ENCODE measurements around the gene RALGPS1.

DNA sequence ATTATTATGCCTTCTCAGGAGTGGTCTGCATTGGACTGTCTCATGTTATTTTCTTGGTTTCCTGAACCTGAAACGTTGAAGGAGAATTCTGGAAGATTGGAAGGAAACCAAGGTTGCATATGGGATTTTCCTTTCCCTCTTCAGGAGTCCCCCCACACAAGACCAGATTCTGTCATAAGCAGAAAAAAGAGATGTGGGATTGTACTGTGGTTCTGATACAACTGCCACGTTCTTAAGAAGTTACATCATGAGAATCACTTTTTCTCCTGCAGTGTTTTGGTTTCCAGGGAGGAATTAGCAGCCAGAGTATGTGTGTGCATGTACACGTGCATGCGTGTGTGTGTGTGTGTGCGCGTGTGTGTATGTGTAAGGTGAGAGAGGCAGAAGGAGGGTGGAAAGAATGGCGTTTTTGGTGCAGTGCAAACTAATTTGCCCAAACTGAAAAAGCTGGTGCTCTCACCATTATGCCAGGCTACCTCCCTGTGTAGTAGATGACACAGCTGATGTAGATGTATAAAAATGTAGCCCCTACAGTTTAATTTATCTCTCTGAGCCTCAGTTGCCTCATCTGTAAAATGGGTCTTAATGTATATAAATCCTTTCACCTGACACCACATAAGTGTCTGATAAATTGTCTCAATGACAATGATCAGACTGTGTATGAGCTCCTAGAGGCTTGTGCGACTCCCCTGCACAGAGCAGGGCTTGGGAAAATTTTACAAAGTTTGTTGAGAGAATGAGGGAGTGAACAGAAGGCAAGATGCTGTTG is 38.6 kb downstream of the RALGPS1 start:
- TF ChIP-seq MYC (IDR thresholded peaks at IDR 0.05; ENCODE audit: low read depth, low read length) (no peak), CTCF (IDR thresholded peaks at IDR 0.05; ENCODE audit: low read depth, low read length) (no peak)
